Activated naive CD4-positive, alpha-beta T cell treated with anti-CD3 and anti-CD28 coated beads for 36 hours (primary cell): ENCODE measurements around the gene EP300. TPM values are rescaled to one million over a fixed set of nuclear protein-coding genes. Genes with fewer than 3 reads are reported as not detected.
"Not testable (repeated sequence)": the region's sequence is repeated elsewhere in the genome, so short reads cannot be mapped to it uniquely, and the experiment has no call there.

ENCODE experiments used
- CTCF ChIA-PET: fragments of 350-600 bp; sonication (Branson Sonifier 250); formaldehyde crosslinking; loops from one replicate; lab custom pipeline; 2021; ENCODE audit warnings: antibody characterized with exemption; lab: Charles Lee
- DNase-seq: peaks from one replicate; pipeline ENCODE4 v3.0.0-alpha.2; 2020
- H3K27ac Mint-ChIP-seq: one replicate; pipeline ENCODE4 v1.8.0; 2021; ENCODE audit warnings: mild to moderate bottlenecking, mixed read lengths
- H3K27me3 Mint-ChIP-seq: one replicate; pipeline ENCODE4 v1.8.0; 2021; ENCODE audit warnings: low read depth, mixed read lengths
- H3K36me3 Mint-ChIP-seq: one replicate; pipeline ENCODE4 v1.8.0; 2021; ENCODE audit warnings: low read depth, mixed read lengths
- H3K4me1 Mint-ChIP-seq: one replicate; pipeline ENCODE4 v1.8.0; 2021; ENCODE audit warnings: low read depth, mixed read lengths
- H3K4me3 Mint-ChIP-seq: one replicate; pipeline ENCODE4 v1.8.0; 2021; ENCODE audit warnings: mild to moderate bottlenecking, moderate library complexity, mixed read lengths
- H3K9me3 Mint-ChIP-seq: one replicate; pipeline ENCODE4 v1.8.0; 2021; ENCODE audit warnings: mixed read lengths
- intact Hi-C: fragments of 100-400 bp; cut with micrococcal nuclease; formaldehyde crosslinking; loops from one replicate; pipeline ENCODE4 v1.15.1; 2023
- total RNA-seq, 2 experiments: library from RNA; stranded (reverse); gene quantifications; one replicate each; pipeline ENCODE4 v1.2.3, GENCODE V29; 2021

EP300 gene
- total RNA-seq, 2 experiments from 2014 or later, result 37.2 to 38.4 TPM

DNA sequence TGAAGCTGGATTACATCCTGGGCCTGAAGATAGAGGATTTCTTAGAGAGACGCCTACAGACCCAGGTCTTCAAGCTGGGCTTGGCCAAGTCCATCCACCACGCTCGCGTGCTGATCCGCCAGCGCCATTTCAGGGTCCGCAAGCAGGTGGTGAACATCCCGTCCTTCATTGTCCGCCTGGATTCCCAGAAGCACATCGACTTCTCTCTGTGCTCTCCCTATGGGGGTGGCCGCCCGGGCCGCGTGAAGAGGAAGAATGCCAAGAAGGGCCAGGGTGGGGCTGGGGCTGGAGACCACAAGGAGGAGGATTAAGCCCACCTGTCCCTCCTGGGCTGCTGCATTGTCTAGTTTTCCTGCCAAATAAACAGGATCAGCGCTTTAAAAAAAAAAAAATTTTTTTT lies 28.1 kb upstream of the EP300 start:
- H3K9me3 Mint-ChIP-seq, H3K27ac Mint-ChIP-seq, H3K36me3 Mint-ChIP-seq, H3K27me3 Mint-ChIP-seq, intact Hi-C loops, DNase-seq, H3K4me3 Mint-ChIP-seq: not testable (repeated sequence)
- CTCF ChIA-PET, result interaction anchor here (0.6 kb wide), 1 partner anchor 125 kb away, joined by 4 read pairs; no protein-coding TSS in a partner anchor
- peaks cover 10% of the 10 kb centered on the region for H3K4me1 Mint-ChIP-seq

DNA sequence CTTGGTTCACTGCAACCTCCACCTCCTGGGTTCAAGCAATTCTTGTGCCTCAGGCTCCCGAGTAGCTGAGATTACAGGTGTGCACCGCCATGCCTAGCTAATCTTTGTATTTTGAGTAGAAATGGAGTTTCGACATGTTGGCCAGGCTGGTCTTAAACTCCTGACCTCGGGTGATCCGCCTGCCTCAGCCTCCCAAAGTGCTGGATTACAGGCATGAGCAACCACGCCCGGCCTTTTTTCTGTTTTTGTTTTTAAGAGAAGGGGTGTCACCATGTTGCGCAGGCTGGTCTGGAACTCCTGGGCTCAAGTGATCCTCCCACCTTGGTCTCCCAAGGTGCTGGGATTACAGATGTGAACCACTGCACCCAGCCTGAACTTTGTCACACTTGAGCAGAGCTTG lies 26.1 kb upstream of the EP300 start:
- H3K9me3 Mint-ChIP-seq, H3K27me3 Mint-ChIP-seq, H3K36me3 Mint-ChIP-seq, H3K27ac Mint-ChIP-seq, H3K4me3 Mint-ChIP-seq, DNase-seq, CTCF ChIA-PET, intact Hi-C loops: not testable (repeated sequence)
- H3K4me1 Mint-ChIP-seq, result peaks cover 10% of the 10 kb centered on the region

DNA sequence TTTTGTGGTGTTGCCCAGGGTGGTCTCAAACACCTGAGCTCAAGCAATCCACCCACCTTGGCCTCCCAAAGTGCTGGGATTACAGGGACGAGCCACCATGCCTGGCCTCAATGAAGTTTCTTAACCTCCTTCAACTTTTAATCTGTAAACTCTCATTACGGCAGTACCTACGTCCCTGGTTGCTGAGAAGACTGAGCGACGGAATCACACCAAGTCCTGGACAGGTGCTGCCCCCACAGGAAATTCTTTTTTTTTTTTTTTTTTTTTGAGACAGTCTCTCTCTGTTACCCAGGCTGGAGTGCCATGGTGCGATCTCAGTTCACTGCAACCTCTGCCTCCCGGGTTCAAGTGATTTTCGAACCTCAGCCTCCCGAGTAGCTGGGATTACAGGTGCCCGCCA lies 24.4 kb upstream of the EP300 start:
- H3K27me3 Mint-ChIP-seq, DNase-seq, H3K27ac Mint-ChIP-seq, H3K9me3 Mint-ChIP-seq, H3K36me3 Mint-ChIP-seq, H3K4me3 Mint-ChIP-seq: not testable (repeated sequence)
- H3K4me1 Mint-ChIP-seq, result peaks cover 10% of the 10 kb centered on the region
- intact Hi-C loops, result loop anchor here (2.0 kb wide), 1 partner anchor 219 kb away; the partner anchor contains the start of gene RANGAP1
- CTCF ChIA-PET, result interaction anchor here (0.6 kb wide), 1 partner anchor 141 kb away, joined by 3 read pairs; no protein-coding TSS in a partner anchor

DNA sequence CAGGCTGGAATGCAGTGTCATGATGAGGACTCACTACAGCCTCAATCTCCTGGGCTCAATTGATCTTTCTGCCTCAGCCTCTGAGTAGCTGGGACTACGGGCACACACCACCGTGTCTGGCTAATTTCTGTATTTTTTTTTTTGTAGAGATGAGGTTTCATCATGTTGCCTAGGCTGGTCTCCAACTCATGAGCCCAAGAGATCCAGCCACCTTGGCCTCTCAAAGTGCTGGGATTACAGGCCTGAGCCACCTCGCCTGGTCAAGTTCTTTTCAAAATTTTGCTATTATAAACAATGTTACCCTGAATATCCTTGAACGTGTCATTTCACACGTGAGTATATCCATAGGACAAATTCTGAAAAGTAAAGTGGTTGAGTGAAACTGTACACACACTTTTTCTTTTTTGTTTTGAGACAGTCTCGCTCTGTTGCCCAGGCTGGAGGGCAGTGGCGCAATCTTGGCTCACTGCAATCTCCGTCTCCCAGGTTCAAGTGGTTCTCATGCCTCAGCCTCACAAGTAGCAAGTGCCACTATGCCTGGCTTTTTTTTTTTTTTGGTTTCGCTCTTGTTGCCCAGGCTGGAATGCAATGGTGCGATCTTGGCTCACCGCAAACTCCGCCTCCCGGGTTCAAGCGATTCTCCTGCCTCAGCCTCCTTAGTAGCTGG lies 21.6 kb upstream of the EP300 start:
- H3K4me1 Mint-ChIP-seq, result peaks cover 10% of the 10 kb centered on the region
- H3K36me3 Mint-ChIP-seq, result no peaks in the 10 kb centered on the region
- CTCF ChIA-PET, result no interaction called here
- no peak for DNase-seq
- no peaks in the 10 kb centered on the region for H3K9me3 Mint-ChIP-seq
- H3K4me3 Mint-ChIP-seq, result no peak overlapping the region
- H3K27me3 Mint-ChIP-seq, result no peaks in the 10 kb centered on the region
- intact Hi-C loops, result no loop called here
- H3K27ac Mint-ChIP-seq, result no peak overlapping the region

DNA sequence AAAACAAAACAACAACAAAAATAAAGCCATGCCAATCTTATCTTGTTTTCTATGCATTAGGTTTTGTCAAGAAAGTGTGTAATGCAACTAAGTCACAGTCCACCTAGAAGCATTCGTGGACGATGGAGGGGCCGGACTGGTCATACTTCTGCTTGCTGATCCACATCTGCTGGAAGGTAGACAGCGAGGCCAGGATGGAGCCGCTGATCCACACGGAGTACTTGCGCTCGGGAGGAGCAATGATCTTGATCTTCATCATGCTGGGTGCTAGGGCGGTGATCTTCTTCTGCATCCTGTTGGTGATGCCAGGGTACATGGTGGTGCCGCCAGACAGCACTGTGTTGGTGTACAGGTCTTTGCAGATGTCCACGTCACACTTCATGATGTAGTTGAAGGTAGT lies 18.3 kb upstream of the EP300 start:
- no peaks in the 10 kb centered on the region for H3K9me3 Mint-ChIP-seq
- intact Hi-C loops, result no loop called here
- no peak overlapping the region for H3K27ac Mint-ChIP-seq
- H3K36me3 Mint-ChIP-seq, result no peaks in the 10 kb centered on the region
- peaks cover 2% of the 10 kb centered on the region for H3K4me1 Mint-ChIP-seq
- no peak for DNase-seq
- CTCF ChIA-PET, result no interaction called here
- H3K4me3 Mint-ChIP-seq, result no peak overlapping the region
- no peaks in the 10 kb centered on the region for H3K27me3 Mint-ChIP-seq

DNA sequence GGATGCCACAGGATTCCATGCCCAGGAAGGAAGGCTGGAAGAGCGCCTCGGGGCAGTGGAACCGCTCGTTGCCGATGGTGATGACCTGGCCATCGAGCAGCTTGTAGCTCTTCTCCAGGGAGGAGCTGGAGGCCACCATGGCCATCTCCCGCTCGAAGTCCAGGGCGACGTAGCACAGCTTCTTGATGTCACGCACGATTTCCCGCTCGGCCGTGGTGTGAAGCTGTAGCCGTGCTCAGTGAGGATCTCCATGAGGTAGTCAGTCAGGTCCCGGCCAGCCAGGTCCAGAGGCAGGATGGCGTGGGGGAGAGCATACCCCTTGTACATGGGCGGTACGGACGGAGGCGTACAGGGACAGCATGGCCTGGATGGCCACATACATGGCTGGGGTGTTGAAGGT lies 17.9 kb upstream of the EP300 start:
- CTCF ChIA-PET, result no interaction called here
- Mint-ChIP-seq H3K36me3 (no peaks in the 10 kb centered on the region), H3K27me3 (no peaks in the 10 kb centered on the region), H3K4me3 (no peak overlapping the region), H3K4me1 (no peaks in the 10 kb centered on the region), H3K27ac (no peak overlapping the region), H3K9me3 (no peaks in the 10 kb centered on the region)
- no peak for DNase-seq
- intact Hi-C loops, result no loop called here

DNA sequence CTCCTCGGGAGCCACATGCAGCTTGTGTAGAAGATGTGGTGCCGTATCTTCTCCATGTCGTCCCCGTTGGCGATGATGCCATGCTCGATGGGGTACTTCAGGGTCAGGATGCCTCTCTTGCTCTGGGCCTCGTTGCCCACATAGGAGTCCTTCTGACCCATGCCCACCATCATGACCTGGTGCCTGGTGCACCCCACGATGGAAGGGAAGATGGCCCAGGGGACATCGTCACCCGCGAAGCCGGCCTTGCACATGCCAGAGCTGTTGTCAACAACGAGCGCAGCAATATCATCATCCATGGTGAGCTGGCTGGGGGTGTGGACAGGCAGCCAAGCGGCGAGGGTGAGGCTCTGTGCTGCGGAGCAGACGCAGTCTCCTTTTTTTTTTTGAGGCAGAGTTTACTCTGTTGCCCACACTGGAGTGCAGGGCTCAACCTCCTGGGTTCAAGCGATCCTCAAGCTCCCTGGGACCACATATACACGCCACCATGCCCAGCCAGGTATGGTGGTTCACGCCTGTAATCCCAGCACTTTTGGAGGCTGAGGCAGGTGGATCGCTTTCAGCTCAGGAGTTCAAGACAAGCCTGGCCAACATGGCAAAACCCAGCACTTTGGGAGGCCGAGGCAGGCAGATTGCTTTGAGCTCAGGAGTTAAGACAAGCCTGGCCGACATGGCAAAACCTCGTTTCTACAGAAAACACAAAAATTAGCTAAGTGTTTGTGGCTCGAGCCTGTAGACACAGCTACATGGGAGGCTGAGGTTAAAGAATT lies 17.3 kb upstream of the EP300 start:
- Mint-ChIP-seq H3K36me3 (no peaks in the 10 kb centered on the region), H3K4me1 (no peaks in the 10 kb centered on the region), H3K27me3 (no peaks in the 10 kb centered on the region), H3K9me3 (no peaks in the 10 kb centered on the region), H3K27ac (no peak overlapping the region), H3K4me3 (no peak overlapping the region)
- intact Hi-C loops, result no loop called here
- CTCF ChIA-PET, result interaction anchor here (0.6 kb wide), 1 partner anchor 242 kb away, joined by 3 read pairs; no protein-coding TSS in a partner anchor
- no peak for DNase-seq

DNA sequence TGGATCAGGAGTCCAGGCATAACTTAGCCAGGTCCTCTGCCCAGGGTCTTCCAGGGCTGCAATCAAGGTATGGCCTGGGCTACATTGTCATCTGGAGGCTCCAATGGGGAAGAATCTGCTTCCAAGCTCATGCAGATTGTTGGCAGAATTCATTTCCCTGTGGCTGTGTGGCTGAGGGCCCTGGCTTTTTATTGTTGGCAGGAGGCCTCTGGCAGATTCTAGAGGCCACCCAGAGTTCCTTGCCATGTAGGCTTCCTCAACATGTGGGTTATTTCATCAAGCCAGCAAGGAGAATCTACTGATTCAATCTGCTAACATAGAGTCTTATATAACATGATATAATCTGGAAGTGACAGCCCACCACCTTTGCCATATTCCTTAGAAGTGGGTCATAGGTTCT lies 16.4 kb upstream of the EP300 start:
- H3K27me3 Mint-ChIP-seq, result no peaks in the 10 kb centered on the region
- intact Hi-C loops, result no loop called here
- H3K36me3 Mint-ChIP-seq, result no peaks in the 10 kb centered on the region
- H3K4me1 Mint-ChIP-seq, result no peaks in the 10 kb centered on the region
- no peaks in the 10 kb centered on the region for H3K9me3 Mint-ChIP-seq
- DNase-seq, result no peak
- no peak overlapping the region for H3K27ac Mint-ChIP-seq
- CTCF ChIA-PET, result interaction anchor here (0.6 kb wide), 1 partner anchor 16 kb away, joined by 3 read pairs; no protein-coding TSS in a partner anchor
- H3K4me3 Mint-ChIP-seq, result no peak overlapping the region

DNA sequence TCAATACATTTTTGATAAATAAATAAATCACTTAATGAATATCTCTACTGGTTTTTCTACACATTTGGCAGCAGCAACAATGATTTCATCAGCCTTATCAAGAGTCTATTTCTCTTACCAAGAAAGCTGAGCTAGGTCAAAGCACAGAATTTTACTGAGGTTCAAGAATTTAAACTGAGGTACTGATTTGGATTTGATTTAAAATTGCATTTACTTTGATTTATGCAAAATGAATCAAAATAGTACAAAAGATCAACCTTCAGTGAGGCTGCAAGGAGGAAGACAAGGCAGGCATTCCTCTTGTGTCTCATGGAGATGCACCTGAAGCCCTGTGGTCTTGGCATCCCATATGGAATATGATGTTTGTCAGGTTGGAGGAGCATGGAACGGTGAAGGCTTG lies 15.5 kb upstream of the EP300 start:
- CTCF ChIA-PET, result no interaction called here
- Mint-ChIP-seq H3K9me3 (no peaks in the 10 kb centered on the region), H3K36me3 (no peaks in the 10 kb centered on the region), H3K27me3 (no peaks in the 10 kb centered on the region), H3K4me3 (no peak overlapping the region), H3K27ac (no peak overlapping the region), H3K4me1 (no peaks in the 10 kb centered on the region)
- intact Hi-C loops, result no loop called here
- no peak for DNase-seq

DNA sequence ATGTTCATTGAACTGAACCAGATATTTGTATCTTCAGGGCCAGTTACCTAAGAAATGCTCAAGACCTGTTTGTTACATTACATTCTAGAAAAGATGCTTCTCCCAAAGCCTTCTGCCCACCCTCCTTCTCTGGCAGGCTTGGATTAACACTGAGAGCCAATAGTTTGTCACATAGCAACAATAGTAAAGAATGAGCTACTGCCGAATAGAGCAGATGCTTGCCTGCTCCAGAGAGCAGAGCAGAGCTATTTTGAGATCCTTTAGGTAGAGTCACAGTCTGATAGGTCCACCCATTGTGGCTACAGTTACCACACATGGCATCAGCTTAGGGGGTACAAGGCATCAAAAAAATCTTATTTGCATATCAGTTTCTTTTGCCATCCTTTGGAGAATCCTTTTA lies 13.5 kb upstream of the EP300 start:
- no peaks in the 10 kb centered on the region for H3K4me1 Mint-ChIP-seq
- no peaks in the 10 kb centered on the region for H3K27me3 Mint-ChIP-seq
- H3K4me3 Mint-ChIP-seq, result no peak overlapping the region
- H3K27ac Mint-ChIP-seq, result no peak overlapping the region
- H3K36me3 Mint-ChIP-seq, result no peaks in the 10 kb centered on the region
- intact Hi-C loops, result no loop called here
- CTCF ChIA-PET, result no interaction called here
- DNase-seq, result no peak
- H3K9me3 Mint-ChIP-seq, result no peaks in the 10 kb centered on the region

DNA sequence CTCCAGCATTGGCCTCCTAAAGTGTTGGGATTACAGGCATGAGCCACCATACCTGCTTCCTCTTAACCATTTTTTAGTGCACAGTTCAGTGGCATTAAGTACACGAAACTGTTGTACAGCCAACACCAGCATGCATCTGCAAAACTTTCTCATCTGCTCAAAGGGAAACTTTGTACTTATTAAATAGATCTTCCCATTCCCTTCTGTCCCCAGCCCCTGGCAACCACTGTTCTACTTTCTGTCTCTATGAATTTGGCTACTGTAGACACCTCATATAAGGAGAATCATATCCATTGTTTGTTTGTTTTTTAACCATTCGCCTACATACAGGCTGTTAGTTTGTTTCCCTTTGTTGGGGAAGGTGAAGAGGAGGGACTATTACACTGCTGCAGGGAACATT lies 6.5 kb upstream of the EP300 start:
- Mint-ChIP-seq H3K27me3 (no peaks in the 10 kb centered on the region), H3K36me3 (no peaks in the 10 kb centered on the region), H3K9me3 (no peaks in the 10 kb centered on the region), H3K4me3 (no peak overlapping the region), H3K4me1 (peaks cover 5% of the 10 kb centered on the region), H3K27ac (no peak overlapping the region)
- CTCF ChIA-PET, result interaction anchor here (0.6 kb wide), 1 partner anchor 10 kb away, joined by 4 read pairs; no protein-coding TSS in a partner anchor
- no peak for DNase-seq
- intact Hi-C loops, result no loop called here

DNA sequence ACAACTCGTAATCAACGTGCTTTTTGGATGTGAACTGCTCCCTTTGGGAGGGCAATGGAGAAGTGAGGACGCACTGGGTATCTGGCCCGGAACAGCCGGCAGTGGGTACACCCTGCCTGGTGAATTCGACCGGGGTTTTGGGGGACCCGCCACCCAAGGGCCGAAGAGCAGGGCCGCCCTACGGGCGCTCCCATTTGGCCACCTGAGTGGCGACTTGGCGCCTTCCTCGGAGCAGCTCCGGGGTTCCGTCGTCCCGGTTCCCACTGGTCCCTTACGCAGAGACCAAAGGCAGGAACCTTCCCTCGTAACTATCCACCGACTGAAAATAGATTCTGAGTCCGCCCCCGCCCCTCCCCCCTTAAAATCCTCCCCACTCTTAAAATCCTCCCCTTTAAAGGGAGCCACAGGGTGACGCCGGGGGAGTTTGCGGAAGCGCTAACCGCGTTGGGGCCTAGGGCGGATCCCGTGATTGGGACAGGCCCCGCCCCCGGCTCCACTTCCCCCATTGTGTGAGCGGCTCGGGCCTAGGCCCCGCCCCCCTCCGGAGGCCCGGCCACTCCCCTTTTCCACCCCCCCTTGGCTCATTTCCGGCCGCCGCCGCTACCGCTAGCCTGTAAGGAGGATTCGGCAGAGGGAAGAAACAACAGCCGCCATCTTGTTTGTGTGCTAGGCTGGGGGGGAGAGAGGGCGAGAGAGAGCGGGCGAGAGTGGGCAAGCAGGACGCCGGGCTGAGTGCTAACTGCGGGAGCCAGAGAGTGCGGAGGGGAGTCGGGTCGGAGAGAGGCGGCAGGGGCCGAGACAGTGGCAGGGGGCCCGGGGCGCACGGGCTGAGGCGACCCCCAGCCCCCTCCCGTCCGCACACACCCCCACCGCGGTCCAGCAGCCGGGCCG lies 1.0 kb upstream of the EP300 start:
- CTCF ChIA-PET, result no interaction called here
- Mint-ChIP-seq H3K9me3 (no peaks in the 10 kb centered on the region), H3K36me3 (peaks cover 10% of the 10 kb centered on the region), H3K27ac (peak overlapping the region; percentile 99), H3K27me3 (no peaks in the 10 kb centered on the region), H3K4me1 (peaks cover 25% of the 10 kb centered on the region), H3K4me3 (peak overlapping the region; percentile 93)
- intact Hi-C loops, result loop anchor here (1.0 to 5.0 kb wide), 14 partner anchors 22 to 530 kb away; partner anchors contain the start of genes DESI1, L3MBTL2, MRTFA and RANGAP1
- peak; percentile 99 for DNase-seq
